Gastrocnemius medialis (tissue), 4 donors: ENCODE data around the gene ALPI.

Experiments
- POLR2A ChIP-seq, 2 donors: fragments of 450-650 bp; IDR thresholded peaks; one replicate each; pipeline ENCODE4 v1.6.1; 2017; ENCODE audit warnings: antibody characterized with exemption in 2 of 2, mild to moderate bottlenecking in 2 of 2, moderate library complexity in 2 of 2
- TF ChIP-seq, protein P1 (sequence below), 5 experiments: fragments of 450-650 bp in 3 of 5; fragments of 200-600 bp in 2 of 5; sonication (generic) in 2 of 5; IDR thresholded peaks in 4 of 5; conservative IDR thresholded peaks in 1 of 5; 1 replicate in 4 of 5; 2 replicates in 1 of 5; pipeline ENCODE4 v1.5.1; 2016 to 2019; ENCODE audit warnings: antibody characterized with exemption in 5 of 5, mild to moderate bottlenecking in 3 of 5, moderate library complexity in 3 of 5

DNA sequence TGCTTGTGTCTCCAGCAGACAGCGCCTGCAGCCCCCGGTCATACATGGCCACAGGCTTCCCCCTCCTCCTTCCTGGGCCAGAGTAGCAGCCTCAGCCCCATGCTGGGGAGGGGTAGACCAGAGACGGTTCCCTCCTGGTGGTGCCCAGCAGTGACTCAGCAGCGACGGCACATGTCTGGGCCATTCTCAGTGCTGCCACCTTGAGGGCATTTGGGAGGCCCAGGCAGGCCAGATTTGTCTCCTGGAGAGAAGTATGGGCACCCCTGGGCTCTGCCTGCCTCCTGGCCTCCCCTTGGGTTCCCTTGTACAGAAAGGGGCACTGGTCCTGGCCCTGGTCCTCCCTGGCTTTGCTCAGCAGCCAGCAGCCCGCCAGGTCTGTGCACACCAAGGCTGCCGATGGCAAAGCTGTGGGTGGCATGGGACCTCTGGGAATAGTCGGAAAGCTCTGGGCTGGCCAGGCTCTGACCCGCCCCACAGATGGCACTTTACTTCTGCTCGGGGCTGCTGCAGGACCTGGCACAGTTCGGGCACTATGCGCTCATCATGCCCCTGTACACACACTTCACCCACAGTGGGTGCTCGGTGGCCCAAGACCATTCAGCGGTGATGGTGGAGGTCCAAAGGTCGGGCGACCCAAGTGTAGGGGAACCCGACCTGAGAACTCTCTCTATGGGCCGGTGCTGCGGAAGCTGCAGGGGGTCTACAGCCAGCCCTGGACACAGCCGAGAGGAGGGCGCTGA lies 11.4 kb upstream of the ALPI start:
- TF ChIP-seq, protein P1, sequence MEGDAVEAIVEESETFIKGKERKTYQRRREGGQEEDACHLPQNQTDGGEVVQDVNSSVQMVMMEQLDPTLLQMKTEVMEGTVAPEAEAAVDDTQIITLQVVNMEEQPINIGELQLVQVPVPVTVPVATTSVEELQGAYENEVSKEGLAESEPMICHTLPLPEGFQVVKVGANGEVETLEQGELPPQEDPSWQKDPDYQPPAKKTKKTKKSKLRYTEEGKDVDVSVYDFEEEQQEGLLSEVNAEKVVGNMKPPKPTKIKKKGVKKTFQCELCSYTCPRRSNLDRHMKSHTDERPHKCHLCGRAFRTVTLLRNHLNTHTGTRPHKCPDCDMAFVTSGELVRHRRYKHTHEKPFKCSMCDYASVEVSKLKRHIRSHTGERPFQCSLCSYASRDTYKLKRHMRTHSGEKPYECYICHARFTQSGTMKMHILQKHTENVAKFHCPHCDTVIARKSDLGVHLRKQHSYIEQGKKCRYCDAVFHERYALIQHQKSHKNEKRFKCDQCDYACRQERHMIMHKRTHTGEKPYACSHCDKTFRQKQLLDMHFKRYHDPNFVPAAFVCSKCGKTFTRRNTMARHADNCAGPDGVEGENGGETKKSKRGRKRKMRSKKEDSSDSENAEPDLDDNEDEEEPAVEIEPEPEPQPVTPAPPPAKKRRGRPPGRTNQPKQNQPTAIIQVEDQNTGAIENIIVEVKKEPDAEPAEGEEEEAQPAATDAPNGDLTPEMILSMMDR (IDR thresholded peaks at IDR 0.05 in 4 of 5, conservative IDR thresholded peaks at IDR 0.05 in 1 of 5): peak in 4 of 5 experiments; percentile 19 to 56 (median 34)
- TF ChIP-seq POLR2A (IDR thresholded peaks at IDR 0.05): no peak
